SHP77 (cell line): ENCODE data around the gene KRTAP10-11.
"Not testable (repeated sequence)": the region's sequence is repeated elsewhere in the genome, so short reads cannot be mapped to it uniquely, and the experiment has no call there.

Experiments used
- DNase-seq, 2 experiments: peaks; one replicate each; lab custom pipeline; 2025; lab: John Stamatoyannopoulos, UW

The KRTAP10-11 gene

GRCh38 chr21:44639331-44639655 lies 6.9 kb upstream of the KRTAP10-11 start:
- DNase-seq: no peak

GRCh38 chr21:44640761-44641160 lies 5.5 kb upstream of the KRTAP10-11 start:
- no peak for DNase-seq

GRCh38 chr21:44643741-44644310 lies 2.4 kb upstream of the KRTAP10-11 start:
- DNase-seq: no peak

- DNase-seq: no peak
Observed at GRCh38 chr21:44644878-44645277, 1.3 kb upstream of the KRTAP10-11 start.

GRCh38 chr21:44647222-44647552 lies 973 bp downstream of the KRTAP10-11 start:
- peak in 1 of 2 experiments; percentile 53 for DNase-seq

- no peak for DNase-seq
Observed at GRCh38 chr21:44648557-44649311, 2.5 kb downstream of the KRTAP10-11 start.

GRCh38 chr21:44649521-44650100 lies 3.4 kb downstream of the KRTAP10-11 start:
- DNase-seq: no peak

- no peak for DNase-seq
Observed at GRCh38 chr21:44650265-44650972, 4.2 kb downstream of the KRTAP10-11 start.

GRCh38 chr21:44650973-44651675 lies 4.9 kb downstream of the KRTAP10-11 start:
- no peak for DNase-seq

GRCh38 chr21:44653123-44653522 lies 6.9 kb downstream of the KRTAP10-11 start:
- peak in 1 of 2 experiments; percentile 13 for DNase-seq

GRCh38 chr21:44653656-44654575 lies 7.7 kb downstream of the KRTAP10-11 start:
- peak in 1 of 2 experiments; percentile 33 for DNase-seq

GRCh38 chr21:44654576-44655175 lies 8.5 kb downstream of the KRTAP10-11 start, which contains the start of gene KRTAP12-4:
KRTAP12-4 (minus strand) TSS chr21:44654659; CDS start chr21:44654614, 45 bp downstream.
- DNase-seq: no peak

- no peak for DNase-seq
Observed at GRCh38 chr21:44656868-44657267, 10.7 kb downstream of the KRTAP10-11 start.

- DNase-seq: no peak
Observed at GRCh38 chr21:44657635-44658540, 11.7 kb downstream of the KRTAP10-11 start, which contains the start of gene KRTAP12-3. KRTAP12-3 (plus strand) TSS chr21:44657932; CDS start chr21:44657980, 48 bp downstream.

GRCh38 chr21:44658541-44658910 lies 12.3 kb downstream of the KRTAP10-11 start:
- DNase-seq: no peak

GRCh38 chr21:44658913-44659595 lies 12.8 kb downstream of the KRTAP10-11 start:
- DNase-seq: no peak

GRCh38 chr21:44661567-44661966 lies 15.4 kb downstream of the KRTAP10-11 start:
- DNase-seq: not testable (repeated sequence)

- DNase-seq: no peak
Observed at GRCh38 chr21:44664691-44665090, 18.5 kb downstream of the KRTAP10-11 start.
